Muscle of leg (tissue), 16 donors: ENCODE measurements around the gene CD96. TPM values are rescaled to one million over a fixed set of nuclear protein-coding genes. Genes with fewer than 3 reads are reported as not detected.

Experiments used
- DNase-seq: peaks from one replicate; pipeline ENCODE4 v3.0.0; 2013
- H3K27ac ChIP-seq: one replicate; pipeline ENCODE4 v1.5.1; 2013; ENCODE audit warnings: mild to moderate bottlenecking, low read length, control low read depth
- H3K27me3 ChIP-seq: one replicate; pipeline ENCODE4 v1.6.1; 2013; ENCODE audit warnings: low read length; ENCODE audit not compliant: control insufficient read depth, insufficient read depth
- H3K36me3 ChIP-seq: one replicate; pipeline ENCODE4 v1.6.1; 2013; ENCODE audit warnings: low read length; ENCODE audit not compliant: control insufficient read depth, insufficient read depth
- H3K4me1 ChIP-seq: one replicate; pipeline ENCODE4 v1.6.1; 2013; ENCODE audit warnings: low read length; ENCODE audit not compliant: control insufficient read depth, insufficient read depth
- H3K4me3 ChIP-seq: one replicate; pipeline ENCODE4 v1.5.1; 2013; ENCODE audit warnings: low read length, control low read depth
- H3K9me3 ChIP-seq: replicated peaks from 2 replicates; pipeline ENCODE4 v1.6.1; 2013; ENCODE audit warnings: low read depth, low read length; ENCODE audit not compliant: control insufficient read depth
- WGBS: methylation state at CpG from one replicate; pipeline ENCODE4 v1.1.5; 2013; ENCODE audit warnings: missing lambda C conversion rate; ENCODE audit not compliant: insufficient coverage; 5-methylcytosine and 5-hydroxymethylcytosine counted together
- long read RNA-seq, 11 donors: transcript quantifications; one replicate each; lab custom pipeline, GENCODE V29; 2026
- polyA plus RNA-seq, 8 donors: library from polyadenylated mRNA; unstranded; fragments of 120-200 nt; gene quantifications; one replicate each; pipeline versions ENCODE4 v1.2.1 to v1.2.3, GENCODE V29; 2013; ENCODE audit warnings: inconsistent platforms in 1 of 8, low replicate concordance in 1 of 8; ENCODE audit not compliant: insufficient read length in 8 of 8, insufficient read depth in 1 of 8
- total RNA-seq: library from RNA; stranded (reverse); fragments of 120-200 nt; gene quantifications from one replicate; pipeline ENCODE4 v1.2.4, GENCODE V29; 2013

Gene CD96, protein sequence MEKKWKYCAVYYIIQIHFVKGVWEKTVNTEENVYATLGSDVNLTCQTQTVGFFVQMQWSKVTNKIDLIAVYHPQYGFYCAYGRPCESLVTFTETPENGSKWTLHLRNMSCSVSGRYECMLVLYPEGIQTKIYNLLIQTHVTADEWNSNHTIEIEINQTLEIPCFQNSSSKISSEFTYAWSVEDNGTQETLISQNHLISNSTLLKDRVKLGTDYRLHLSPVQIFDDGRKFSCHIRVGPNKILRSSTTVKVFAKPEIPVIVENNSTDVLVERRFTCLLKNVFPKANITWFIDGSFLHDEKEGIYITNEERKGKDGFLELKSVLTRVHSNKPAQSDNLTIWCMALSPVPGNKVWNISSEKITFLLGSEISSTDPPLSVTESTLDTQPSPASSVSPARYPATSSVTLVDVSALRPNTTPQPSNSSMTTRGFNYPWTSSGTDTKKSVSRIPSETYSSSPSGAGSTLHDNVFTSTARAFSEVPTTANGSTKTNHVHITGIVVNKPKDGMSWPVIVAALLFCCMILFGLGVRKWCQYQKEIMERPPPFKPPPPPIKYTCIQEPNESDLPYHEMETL
- total RNA-seq (0.22 TPM), polyA plus RNA-seq (under 1 TPM; 0.25 to 0.48 (median 0.35) TPM)
- long read RNA-seq, donor 1, result 0 reads
- long read RNA-seq, donor 2, result 0 reads
- long read RNA-seq, donor 3, partial matches to known transcripts, result 0 of 1 reads
- long read RNA-seq, donor 3, other reads (novel, unspliced or antisense), result 0 of 1 reads
- long read RNA-seq, donor 4, result 0 reads
- long read RNA-seq, donor 5, result 0 reads
- long read RNA-seq, donor 6, result 0 reads
- long read RNA-seq, donor 7, result 0 reads
- long read RNA-seq, donor 8, result 0 reads
- long read RNA-seq, donor 9, result 0 reads
- long read RNA-seq, donor 10, result 0 reads
- long read RNA-seq, donor 11, result 0 reads

DNA sequence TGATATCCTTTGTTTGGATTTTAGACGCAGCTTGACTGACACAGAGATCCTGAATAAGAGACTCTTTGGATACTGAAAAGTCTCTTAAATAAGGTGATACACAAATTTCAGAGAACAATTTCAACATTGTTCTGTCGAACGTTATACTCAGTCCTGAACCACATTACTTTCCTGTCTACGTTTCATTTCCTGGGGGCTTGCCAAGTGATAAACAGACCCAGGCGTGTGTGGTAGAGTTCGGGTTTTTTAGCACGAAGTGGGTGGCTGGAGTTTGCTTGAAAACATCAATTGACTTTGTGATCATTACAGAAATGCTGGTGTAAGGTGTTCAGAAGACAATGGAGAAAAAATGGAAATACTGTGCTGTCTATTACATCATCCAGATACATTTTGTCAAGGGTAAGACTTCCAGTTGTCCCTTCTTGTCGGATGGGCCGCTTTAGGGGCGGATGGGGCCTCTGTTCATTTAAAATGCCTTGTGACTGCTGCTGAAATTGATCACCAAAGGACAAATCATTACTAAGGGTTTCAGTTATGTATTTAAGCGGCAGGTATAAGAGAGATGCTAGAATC is at the start of gene CD96:
TSS of gene CD96 (plus strand) at position 287 of the 573 bp plus-strand sequence. CDS start at position 339, 52 bp downstream.
- no peaks in the 10 kb centered on the region for H3K9me3 ChIP-seq
- no peak within 1 kb of the TSS for H3K27ac ChIP-seq
- DNase-seq, result peak; percentile 13
- H3K36me3 ChIP-seq, result no peaks in the 10 kb centered on the region
- H3K4me3 ChIP-seq, result no peak within 1 kb of the TSS
- H3K4me1 ChIP-seq, result no peaks in the 10 kb centered on the region
- no peaks in the 10 kb centered on the region for H3K27me3 ChIP-seq
- 38% methylated on average over 2 of the region's 11 CpGs for WGBS

DNA sequence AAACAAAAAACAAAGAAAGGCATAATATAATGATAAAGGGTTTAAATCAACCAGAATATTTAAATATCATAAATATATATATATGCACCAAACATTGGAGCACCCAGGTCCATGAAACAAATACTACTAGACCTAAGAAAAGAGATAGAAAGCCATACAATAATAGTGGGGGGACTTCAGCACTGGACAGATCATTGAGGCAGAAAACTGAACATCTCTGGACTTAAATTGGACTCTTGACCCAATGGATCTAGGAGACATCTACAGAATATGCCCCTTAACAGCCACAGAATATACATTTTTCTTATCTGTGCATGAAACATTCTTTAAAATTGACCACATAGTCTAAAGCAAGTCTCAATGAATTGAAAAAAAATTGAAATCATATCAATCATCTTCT is 48.7 kb upstream of the CD96 start:
- H3K4me3 ChIP-seq, result no peak overlapping the region
- no peak for DNase-seq
- no peaks in the 10 kb centered on the region for H3K9me3 ChIP-seq
- no peaks in the 10 kb centered on the region for H3K36me3 ChIP-seq
- H3K4me1 ChIP-seq, result no peaks in the 10 kb centered on the region
- H3K27ac ChIP-seq, result no peak overlapping the region
- H3K27me3 ChIP-seq, result no peaks in the 10 kb centered on the region

DNA sequence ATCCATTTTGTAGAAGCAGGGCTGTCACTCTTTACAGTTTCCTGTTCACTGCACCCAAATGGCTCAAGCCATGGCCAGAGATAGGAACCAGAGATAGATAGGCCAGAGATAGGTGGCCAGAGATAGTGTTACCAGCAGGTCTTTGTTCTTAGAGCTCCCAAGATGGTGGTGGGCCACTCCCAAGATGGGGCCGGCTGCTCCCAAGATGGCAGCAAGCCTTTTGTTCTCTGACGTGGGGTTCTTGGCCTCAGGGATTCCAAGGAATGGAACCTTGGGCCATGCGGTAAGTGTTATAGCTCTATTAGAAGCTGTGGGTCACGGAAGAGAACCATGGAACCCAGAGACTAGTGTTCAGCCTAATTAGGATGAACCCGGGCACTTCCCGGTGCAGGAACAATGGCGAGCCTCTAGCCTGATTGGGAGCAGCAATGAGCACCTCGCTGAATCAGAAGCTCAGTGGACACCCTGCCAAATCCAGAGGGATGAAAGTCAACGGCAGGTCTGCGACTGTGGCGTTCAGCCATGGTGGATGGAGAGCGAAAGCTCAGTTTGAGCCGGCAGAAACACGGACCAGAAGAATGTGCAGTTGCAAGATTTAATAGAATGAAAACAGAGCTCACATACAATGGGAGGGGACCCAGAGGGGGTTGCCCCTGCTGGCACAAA is 45.0 kb upstream of the CD96 start:
- H3K4me1 ChIP-seq, result no peaks in the 10 kb centered on the region
- H3K36me3 ChIP-seq, result no peaks in the 10 kb centered on the region
- 94% methylated on average over 14 of the region's 14 CpGs for WGBS
- H3K4me3 ChIP-seq, result no peak overlapping the region
- H3K27ac ChIP-seq, result no peak overlapping the region
- no peaks in the 10 kb centered on the region for H3K27me3 ChIP-seq
- DNase-seq, result no peak
- no peaks in the 10 kb centered on the region for H3K9me3 ChIP-seq

DNA sequence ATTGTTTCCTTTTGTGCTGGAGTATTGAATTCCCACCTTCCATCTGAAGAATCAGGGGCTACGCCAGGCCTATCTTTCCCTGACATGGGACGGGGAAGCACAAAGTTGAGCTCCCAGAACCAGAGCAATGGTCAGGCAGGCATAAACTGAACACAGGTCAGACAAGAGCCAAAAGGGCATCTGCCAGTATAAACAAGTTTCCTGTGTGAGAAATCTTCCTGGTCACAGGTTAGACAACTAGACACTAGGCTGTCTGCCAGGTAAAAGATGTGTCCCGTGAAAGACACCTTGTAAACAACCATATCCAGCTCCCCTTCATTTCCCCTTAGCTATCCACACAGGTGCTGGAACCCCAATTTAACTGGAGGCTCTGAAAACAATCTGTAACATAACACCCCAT is 44.0 kb upstream of the CD96 start:
- 76% methylated on average over 2 of the region's 3 CpGs for WGBS
- Histone ChIP-seq H3K4me3 (no peak overlapping the region), H3K9me3 (no peaks in the 10 kb centered on the region), H3K36me3 (no peaks in the 10 kb centered on the region), H3K27me3 (no peaks in the 10 kb centered on the region), H3K4me1 (no peaks in the 10 kb centered on the region), H3K27ac (no peak overlapping the region)
- no peak for DNase-seq

DNA sequence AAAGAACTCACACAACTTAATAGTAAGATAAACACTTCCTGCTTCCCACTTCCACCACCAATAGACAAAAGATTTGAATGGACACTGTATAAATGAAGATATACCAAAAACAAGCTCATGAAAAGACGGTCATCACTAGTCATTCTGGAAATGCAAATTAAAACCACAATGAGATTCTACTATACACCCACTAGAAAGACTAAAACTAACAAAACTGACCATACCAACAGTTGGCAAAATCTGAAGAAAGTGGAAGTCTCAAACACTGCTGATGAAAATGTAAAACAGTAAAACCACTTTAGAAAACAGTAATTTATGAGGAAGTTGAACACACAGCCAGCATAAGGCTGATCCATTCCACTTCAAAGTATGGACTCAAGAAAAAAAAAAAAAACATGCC is 35.6 kb upstream of the CD96 start:
- WGBS, result no CpG with 5 or more reads among the region's 1 CpG
- DNase-seq, result no peak

DNA sequence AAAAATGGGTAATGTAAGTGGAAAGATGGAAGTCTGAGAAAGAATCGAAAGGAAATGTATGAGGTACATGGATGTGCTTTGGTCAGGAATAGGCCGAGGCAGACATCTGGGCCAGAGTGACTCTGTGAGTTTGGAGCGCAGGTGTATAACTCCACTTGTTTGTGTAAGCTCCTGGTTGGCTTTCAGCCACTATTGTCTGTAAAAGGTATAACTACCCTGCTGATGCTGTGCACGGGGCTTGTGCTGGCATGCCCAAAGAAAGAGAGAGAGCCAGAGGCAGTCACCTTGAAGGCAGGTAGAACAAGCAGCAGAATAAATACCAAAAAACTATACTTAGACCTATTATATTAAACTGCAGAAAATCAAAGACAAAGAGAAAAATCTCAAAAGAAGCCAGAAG is 32.7 kb upstream of the CD96 start:
- no peak for DNase-seq
- no peak overlapping the region for H3K4me3 ChIP-seq
- no peaks in the 10 kb centered on the region for H3K36me3 ChIP-seq
- H3K9me3 ChIP-seq, result no peaks in the 10 kb centered on the region
- no peaks in the 10 kb centered on the region for H3K27me3 ChIP-seq
- no peak overlapping the region for H3K27ac ChIP-seq
- no peaks in the 10 kb centered on the region for H3K4me1 ChIP-seq
- WGBS, result 86% methylated on average over 3 of the region's 4 CpGs

More for the DNA sequence above, 35.6 kb upstream of the CD96 start:
- no peaks in the 10 kb centered on the region for H3K27me3 ChIP-seq
- no peak overlapping the region for H3K4me3 ChIP-seq
- H3K4me1 ChIP-seq, result no peaks in the 10 kb centered on the region
- no peaks in the 10 kb centered on the region for H3K9me3 ChIP-seq
- no peak overlapping the region for H3K27ac ChIP-seq
- H3K36me3 ChIP-seq, result no peaks in the 10 kb centered on the region

DNA sequence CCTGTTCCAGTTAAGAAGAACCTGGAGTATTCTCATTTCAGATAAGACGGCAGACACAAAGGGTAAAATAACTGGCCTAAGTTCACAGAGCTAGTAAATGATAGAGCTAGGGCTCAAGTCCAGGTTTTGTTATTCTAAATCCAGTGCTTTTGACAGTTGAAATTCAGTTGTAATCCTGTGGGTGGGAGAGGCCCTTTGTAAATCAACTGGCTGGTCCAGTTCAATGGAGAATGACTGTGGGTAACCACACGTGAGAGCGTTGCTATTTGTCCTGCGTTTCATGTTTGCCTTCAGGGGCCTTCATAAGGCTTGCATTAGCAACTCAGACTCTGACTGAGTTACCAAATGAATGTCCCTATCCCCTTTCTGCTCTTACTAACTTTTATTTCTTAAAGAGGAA is 24.2 kb upstream of the CD96 start:
- Histone ChIP-seq H3K27me3 (no peaks in the 10 kb centered on the region), H3K36me3 (no peaks in the 10 kb centered on the region), H3K4me3 (no peak overlapping the region), H3K27ac (no peak overlapping the region), H3K4me1 (peaks cover 3% of the 10 kb centered on the region), H3K9me3 (no peaks in the 10 kb centered on the region)
- DNase-seq, result no peak
- 100% methylated on average over 1 of the region's 4 CpGs for WGBS

DNA sequence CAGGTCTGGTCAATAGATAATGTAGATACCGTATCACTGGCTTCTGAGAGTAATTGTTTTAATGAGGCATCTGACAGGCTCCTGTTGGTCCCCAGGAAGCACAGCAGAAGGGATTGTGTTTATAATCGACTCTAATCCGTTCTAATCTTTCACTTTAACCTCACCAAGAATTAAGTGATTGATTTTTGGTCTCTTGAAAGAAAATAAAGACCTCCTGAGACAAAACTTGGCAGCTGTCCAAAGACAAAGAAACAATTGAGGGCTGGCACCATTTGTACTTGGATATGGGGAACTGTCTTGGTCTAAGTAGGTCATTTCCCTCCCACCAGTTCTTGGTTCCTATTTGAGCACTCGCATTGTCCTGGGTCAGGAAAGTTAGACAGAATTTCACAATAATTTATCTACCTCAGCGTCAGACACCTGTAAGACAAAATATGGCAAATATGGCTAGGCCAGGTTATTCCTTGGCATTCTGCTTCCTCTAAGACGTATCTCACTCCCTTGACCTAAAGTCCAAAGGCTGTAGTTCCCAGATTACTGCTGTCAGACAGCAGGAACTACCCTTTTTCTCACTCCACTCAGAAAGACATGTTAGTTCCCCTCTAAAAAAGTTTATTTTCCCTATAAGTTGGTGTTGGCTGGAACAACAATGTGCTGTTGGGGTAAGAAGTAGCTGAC is 22.7 kb upstream of the CD96 start:
- Histone ChIP-seq H3K9me3 (no peaks in the 10 kb centered on the region), H3K4me1 (peaks cover 3% of the 10 kb centered on the region), H3K27ac (no peak overlapping the region), H3K36me3 (no peaks in the 10 kb centered on the region), H3K27me3 (no peaks in the 10 kb centered on the region), H3K4me3 (no peak overlapping the region)
- no peak for DNase-seq
- WGBS, result 72% methylated on average over 3 of the region's 6 CpGs

DNA sequence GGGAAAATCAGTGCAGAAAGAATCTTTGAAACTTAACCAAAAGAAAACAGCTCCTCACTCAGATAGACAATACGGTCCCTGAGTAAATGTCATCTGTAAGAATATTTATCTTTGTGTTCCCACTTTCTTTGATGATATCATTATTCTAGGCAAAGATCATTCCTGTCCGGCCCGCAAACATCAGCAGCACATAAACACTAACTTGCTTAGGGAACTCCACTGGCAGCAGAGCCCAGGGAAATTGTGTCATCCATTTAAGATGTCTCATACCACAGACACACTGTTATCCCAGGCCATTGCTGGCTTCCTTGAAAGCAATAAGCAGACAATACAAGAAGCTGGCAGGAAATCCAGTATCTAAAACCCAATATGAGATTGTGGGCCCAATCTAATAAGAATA is 20.1 kb upstream of the CD96 start:
- Histone ChIP-seq H3K27ac (no peak overlapping the region), H3K27me3 (no peaks in the 10 kb centered on the region), H3K9me3 (no peaks in the 10 kb centered on the region), H3K4me1 (no peaks in the 10 kb centered on the region), H3K36me3 (no peaks in the 10 kb centered on the region), H3K4me3 (no peak overlapping the region)
- WGBS, result 14% methylated on average over 2 of the region's 3 CpGs
- no peak for DNase-seq
